Measurements from ENCODE around the gene KLK5. TPM values are rescaled to one million over a fixed set of nuclear protein-coding genes. Genes with fewer than 3 reads are reported as not detected.
"Not testable (repeated sequence)": the region's sequence is repeated elsewhere in the genome, so short reads cannot be mapped to it uniquely, and the experiment has no call there.

KLK5 gene
- total and polyA plus RNA-seq, 2 donors, result 0.28 to 1.9 TPM

GRCh38 chr19:50974702-50975556 is 22.1 kb upstream of the KLK5 start:
- Histone ChIP-seq H3K9me3 (ENCODE audit: control insufficient read depth in 2 of 2, insufficient read depth in 1 of 2, low read length in 1 of 2) (no peaks in the 10 kb centered on the region), H3K27ac (ENCODE audit: low read depth in 1 of 2, low read length in 1 of 2) (no peak overlapping the region), H3K36me3 (ENCODE audit: control insufficient read depth in 2 of 2, insufficient read depth in 2 of 2, low read length in 1 of 2) (no peaks in the 10 kb centered on the region), H3K4me1 (ENCODE audit: control insufficient read depth in 2 of 2, insufficient read depth in 2 of 2, low read length in 2 of 2) (no peaks in the 10 kb centered on the region), H3K27me3 (ENCODE audit: control insufficient read depth in 2 of 2, insufficient read depth in 1 of 2, low read length in 1 of 2) (no peaks in the 10 kb centered on the region), H3K4me3 (ENCODE audit: low read length in 2 of 2) (no peak overlapping the region)
- 64% methylated on average over 9 of the region's 9 CpGs for WGBS
- DNase-seq (ENCODE audit: low read depth in 6 of 9, low spot score in 9 of 9), result no peak

GRCh38 chr19:50972795-50973376 is 20.0 kb upstream of the KLK5 start:
- Histone ChIP-seq H3K4me1 (ENCODE audit: control insufficient read depth in 2 of 2, insufficient read depth in 2 of 2, low read length in 2 of 2) (no peaks in the 10 kb centered on the region), H3K27ac (ENCODE audit: low read depth in 1 of 2, low read length in 1 of 2) (no peak overlapping the region), H3K9me3 (ENCODE audit: control insufficient read depth in 2 of 2, insufficient read depth in 1 of 2, low read length in 1 of 2) (no peaks in the 10 kb centered on the region), H3K4me3 (ENCODE audit: low read length in 2 of 2) (no peak overlapping the region), H3K27me3 (ENCODE audit: control insufficient read depth in 2 of 2, insufficient read depth in 1 of 2, low read length in 1 of 2) (no peaks in the 10 kb centered on the region), H3K36me3 (ENCODE audit: control insufficient read depth in 2 of 2, insufficient read depth in 2 of 2, low read length in 1 of 2) (no peaks in the 10 kb centered on the region)
- DNase-seq (ENCODE audit: low read depth in 6 of 9, low spot score in 9 of 9), result no peak
- WGBS, result 86% methylated on average over 9 of the region's 9 CpGs

GRCh38 chr19:50969810-50970209 is 17.0 kb upstream of the KLK5 start:
- H3K4me3 ChIP-seq (ENCODE audit: low read length in 2 of 2); DNase-seq (ENCODE audit: low read depth in 6 of 9, low spot score in 9 of 9); H3K27me3 ChIP-seq (ENCODE audit: control insufficient read depth in 2 of 2, insufficient read depth in 1 of 2, low read length in 1 of 2); H3K36me3 ChIP-seq (ENCODE audit: control insufficient read depth in 2 of 2, insufficient read depth in 2 of 2, low read length in 1 of 2); H3K9me3 ChIP-seq (ENCODE audit: control insufficient read depth in 2 of 2, insufficient read depth in 1 of 2, low read length in 1 of 2); H3K27ac ChIP-seq (ENCODE audit: low read depth in 1 of 2, low read length in 1 of 2); H3K4me1 ChIP-seq (ENCODE audit: control insufficient read depth in 2 of 2, insufficient read depth in 2 of 2, low read length in 2 of 2): not testable (repeated sequence)
- 90% methylated on average over 3 of the region's 3 CpGs for WGBS

- H3K9me3 ChIP-seq (ENCODE audit: control insufficient read depth in 2 of 2, insufficient read depth in 1 of 2, low read length in 1 of 2), result no peaks in the 10 kb centered on the region
- H3K27ac ChIP-seq (ENCODE audit: low read depth in 1 of 2, low read length in 1 of 2), result no peak within 1 kb of the TSS
- H3K4me1 ChIP-seq (ENCODE audit: control insufficient read depth in 2 of 2, insufficient read depth in 2 of 2, low read length in 2 of 2), result no peaks in the 10 kb centered on the region
- no peak for DNase-seq (ENCODE audit: low read depth in 6 of 9, low spot score in 9 of 9)
- no peaks in the 10 kb centered on the region for H3K27me3 ChIP-seq (ENCODE audit: control insufficient read depth in 2 of 2, insufficient read depth in 1 of 2, low read length in 1 of 2)
- no peak within 1 kb of the TSS for H3K4me3 ChIP-seq (ENCODE audit: low read length in 2 of 2)
- WGBS, result 87% methylated on average over 19 of the region's 19 CpGs
- H3K36me3 ChIP-seq (ENCODE audit: control insufficient read depth in 2 of 2, insufficient read depth in 2 of 2, low read length in 1 of 2), result no peaks in the 10 kb centered on the region
Observed at GRCh38 chr19:50969413-50969760, 16.5 kb upstream of the KLK5 start, which contains the start of gene KLK6. Gene KLK6 (minus strand): TSS chr19:50969591. CDS start chr19:50968104, 1,487 bp downstream.

GRCh38 chr19:50968716-50969412 is 16.0 kb upstream of the KLK5 start:
- H3K27ac ChIP-seq (ENCODE audit: low read depth in 1 of 2, low read length in 1 of 2), result no peak overlapping the region
- H3K4me3 ChIP-seq (ENCODE audit: low read length in 2 of 2), result no peak overlapping the region
- WGBS, result 56% methylated on average over 7 of the region's 7 CpGs
- H3K36me3 ChIP-seq (ENCODE audit: control insufficient read depth in 2 of 2, insufficient read depth in 2 of 2, low read length in 1 of 2), result no peaks in the 10 kb centered on the region
- H3K4me1 ChIP-seq (ENCODE audit: control insufficient read depth in 2 of 2, insufficient read depth in 2 of 2, low read length in 2 of 2), result no peaks in the 10 kb centered on the region
- no peak for DNase-seq (ENCODE audit: low read depth in 6 of 9, low spot score in 9 of 9)
- H3K27me3 ChIP-seq (ENCODE audit: control insufficient read depth in 2 of 2, insufficient read depth in 1 of 2, low read length in 1 of 2), result no peaks in the 10 kb centered on the region
- no peaks in the 10 kb centered on the region for H3K9me3 ChIP-seq (ENCODE audit: control insufficient read depth in 2 of 2, insufficient read depth in 1 of 2, low read length in 1 of 2)

- no peak overlapping the region for H3K4me3 ChIP-seq (ENCODE audit: low read length in 2 of 2)
- H3K36me3 ChIP-seq (ENCODE audit: control insufficient read depth in 2 of 2, insufficient read depth in 2 of 2, low read length in 1 of 2), result no peaks in the 10 kb centered on the region
Observed at GRCh38 chr19:50967929-50968715, 15.3 kb upstream of the KLK5 start.

GRCh38 chr19:50964266-50964665 is 11.4 kb upstream of the KLK5 start:
- no peaks in the 10 kb centered on the region for H3K9me3 ChIP-seq (ENCODE audit: control insufficient read depth in 2 of 2, insufficient read depth in 1 of 2, low read length in 1 of 2)
- no peak for DNase-seq (ENCODE audit: low read depth in 6 of 9, low spot score in 9 of 9)
- WGBS, result 94% methylated on average over 3 of the region's 3 CpGs
- no peak overlapping the region for H3K27ac ChIP-seq (ENCODE audit: low read depth in 1 of 2, low read length in 1 of 2)
- H3K36me3 ChIP-seq (ENCODE audit: control insufficient read depth in 2 of 2, insufficient read depth in 2 of 2, low read length in 1 of 2), result no peaks in the 10 kb centered on the region
- no peak overlapping the region for H3K4me3 ChIP-seq (ENCODE audit: low read length in 2 of 2)
- H3K27me3 ChIP-seq (ENCODE audit: control insufficient read depth in 2 of 2, insufficient read depth in 1 of 2, low read length in 1 of 2), result no peaks in the 10 kb centered on the region
- no peaks in the 10 kb centered on the region for H3K4me1 ChIP-seq (ENCODE audit: control insufficient read depth in 2 of 2, insufficient read depth in 2 of 2, low read length in 2 of 2)

More at GRCh38 chr19:50967929-50968715, 15.3 kb upstream of the KLK5 start:
- H3K9me3 ChIP-seq (ENCODE audit: control insufficient read depth in 2 of 2, insufficient read depth in 1 of 2, low read length in 1 of 2), result no peaks in the 10 kb centered on the region
- no peaks in the 10 kb centered on the region for H3K27me3 ChIP-seq (ENCODE audit: control insufficient read depth in 2 of 2, insufficient read depth in 1 of 2, low read length in 1 of 2)
- H3K4me1 ChIP-seq (ENCODE audit: control insufficient read depth in 2 of 2, insufficient read depth in 2 of 2, low read length in 2 of 2), result no peaks in the 10 kb centered on the region
- no peak overlapping the region for H3K27ac ChIP-seq (ENCODE audit: low read depth in 1 of 2, low read length in 1 of 2)
- WGBS, result 44% methylated on average over 20 of the region's 20 CpGs
- no peak for DNase-seq (ENCODE audit: low read depth in 6 of 9, low spot score in 9 of 9)

GRCh38 chr19:50963381-50963780 is 10.5 kb upstream of the KLK5 start:
- no peak overlapping the region for H3K4me3 ChIP-seq (ENCODE audit: low read length in 2 of 2)
- H3K36me3 ChIP-seq (ENCODE audit: control insufficient read depth in 2 of 2, insufficient read depth in 2 of 2, low read length in 1 of 2), result no peaks in the 10 kb centered on the region
- 94% methylated on average over 6 of the region's 6 CpGs for WGBS
- H3K4me1 ChIP-seq (ENCODE audit: control insufficient read depth in 2 of 2, insufficient read depth in 2 of 2, low read length in 2 of 2), result no peaks in the 10 kb centered on the region
- DNase-seq (ENCODE audit: low read depth in 6 of 9, low spot score in 9 of 9), result no peak
- no peaks in the 10 kb centered on the region for H3K9me3 ChIP-seq (ENCODE audit: control insufficient read depth in 2 of 2, insufficient read depth in 1 of 2, low read length in 1 of 2)
- no peak overlapping the region for H3K27ac ChIP-seq (ENCODE audit: low read depth in 1 of 2, low read length in 1 of 2)
- H3K27me3 ChIP-seq (ENCODE audit: control insufficient read depth in 2 of 2, insufficient read depth in 1 of 2, low read length in 1 of 2), result no peaks in the 10 kb centered on the region

All from thymus (tissue), 11 donors.